ENCODE results near the gene EEA1.

EEA1 gene

DNA sequence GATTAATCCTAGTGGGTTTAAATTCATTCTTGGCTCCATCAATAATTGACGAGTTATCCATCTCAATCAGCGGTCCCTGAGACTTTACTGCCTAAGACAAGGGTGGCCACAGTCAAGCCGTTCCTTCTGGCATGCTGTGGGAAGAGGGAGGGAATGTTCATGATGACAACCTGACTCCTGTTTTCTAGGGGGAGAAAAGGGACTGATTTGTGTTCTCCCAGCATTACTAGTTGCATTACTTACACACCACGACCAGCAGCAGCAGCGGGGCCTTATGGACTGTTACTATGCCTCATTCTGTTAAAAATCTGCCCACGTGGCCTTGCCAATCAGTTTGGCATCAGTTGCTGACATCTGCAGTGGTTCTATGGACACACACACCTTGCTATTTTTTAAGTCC, 196.4 kb downstream of the EEA1 start:
- Histone ChIP-seq H3K36me3 (ENCODE audit: control insufficient read depth in 2 of 2, insufficient read depth in 1 of 2, low read length in 2 of 2) (no peaks in the 10 kb centered on the region), H3K4me1 (ENCODE audit: control insufficient read depth, insufficient read depth, low read length) (peaks cover 4% of the 10 kb centered on the region; the same call in 1 of the 2 replicates), H3K9me3 (ENCODE audit: control insufficient read depth, insufficient read depth, low read depth, low read length) (no peaks in the 10 kb centered on the region), H3K4me3 (ENCODE audit: low read depth, low read length) (no peak overlapping the region), H3K27ac (ENCODE audit: extremely low read depth, low read depth, low read length) (no peak overlapping the region)
- ChIA-PET POLR2A (no interaction called here), CTCF (no interaction called here)
- TF ChIP-seq ZBTB8A (tag by site-specific recombination; IDR thresholded peaks at IDR 0.05) (no peak), GLIS2 (tag by site-specific recombination; IDR thresholded peaks at IDR 0.05) (no peak), KLF8 (tag by site-specific recombination; IDR thresholded peaks at IDR 0.05) (no peak), HOXC10 (CRISPR knock-in tag; IDR thresholded peaks at IDR 0.05) (no peak)

DNA sequence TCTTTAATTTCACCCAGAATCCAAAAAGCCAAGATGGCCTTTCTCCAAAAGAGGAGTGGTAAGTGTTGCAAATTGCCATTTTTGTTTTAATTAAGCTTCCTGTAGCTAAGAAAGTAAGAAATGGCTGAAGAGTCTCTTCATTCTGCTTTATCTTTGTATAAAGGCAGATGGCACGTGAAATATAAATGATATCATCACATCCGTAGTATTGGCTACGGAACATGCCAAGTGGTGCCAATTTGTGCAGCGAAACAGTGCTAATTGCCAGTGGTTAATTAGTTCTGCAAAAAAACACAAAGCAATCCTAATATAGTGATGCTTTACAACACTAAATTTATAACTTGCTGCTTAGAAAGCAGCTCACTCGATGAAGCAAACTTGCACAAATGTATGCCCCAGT, 196.9 kb downstream of the EEA1 start:
- Histone ChIP-seq H3K27ac (ENCODE audit: extremely low read depth, low read depth, low read length) (no peak overlapping the region), H3K36me3 (ENCODE audit: control insufficient read depth in 2 of 2, insufficient read depth in 1 of 2, low read length in 2 of 2) (no peaks in the 10 kb centered on the region), H3K9me3 (ENCODE audit: control insufficient read depth, insufficient read depth, low read depth, low read length) (no peaks in the 10 kb centered on the region), H3K4me3 (ENCODE audit: low read depth, low read length) (no peak overlapping the region), H3K4me1 (ENCODE audit: control insufficient read depth, insufficient read depth, low read length) (peaks cover 4% of the 10 kb centered on the region; the same call in 1 of the 2 replicates)
- ChIA-PET POLR2A (no interaction called here), CTCF (no interaction called here)
- no peak for TF ChIP-seq ZNF544 (tag by site-specific recombination; IDR thresholded peaks at IDR 0.05)
- TF ChIP-seq SP7 (tag by site-specific recombination; IDR thresholded peaks at IDR 0.05), result no peak
- TF ChIP-seq, protein P1, sequence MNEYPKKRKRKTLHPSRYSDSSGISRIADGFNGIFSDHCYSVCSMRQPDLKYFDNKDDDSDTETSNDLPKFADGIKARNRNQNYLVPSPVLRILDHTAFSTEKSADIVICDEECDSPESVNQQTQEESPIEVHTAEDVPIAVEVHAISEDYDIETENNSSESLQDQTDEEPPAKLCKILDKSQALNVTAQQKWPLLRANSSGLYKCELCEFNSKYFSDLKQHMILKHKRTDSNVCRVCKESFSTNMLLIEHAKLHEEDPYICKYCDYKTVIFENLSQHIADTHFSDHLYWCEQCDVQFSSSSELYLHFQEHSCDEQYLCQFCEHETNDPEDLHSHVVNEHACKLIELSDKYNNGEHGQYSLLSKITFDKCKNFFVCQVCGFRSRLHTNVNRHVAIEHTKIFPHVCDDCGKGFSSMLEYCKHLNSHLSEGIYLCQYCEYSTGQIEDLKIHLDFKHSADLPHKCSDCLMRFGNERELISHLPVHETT (tag by site-specific recombination; IDR thresholded peaks at IDR 0.05), result no peak
- TF ChIP-seq SP3 (tag by site-specific recombination; IDR thresholded peaks at IDR 0.05), result no peak
- TF ChIP-seq ZFP3 (tag by site-specific recombination; IDR thresholded peaks at IDR 0.05; ENCODE audit: low read depth), result no peak
- TF ChIP-seq, protein P2, sequence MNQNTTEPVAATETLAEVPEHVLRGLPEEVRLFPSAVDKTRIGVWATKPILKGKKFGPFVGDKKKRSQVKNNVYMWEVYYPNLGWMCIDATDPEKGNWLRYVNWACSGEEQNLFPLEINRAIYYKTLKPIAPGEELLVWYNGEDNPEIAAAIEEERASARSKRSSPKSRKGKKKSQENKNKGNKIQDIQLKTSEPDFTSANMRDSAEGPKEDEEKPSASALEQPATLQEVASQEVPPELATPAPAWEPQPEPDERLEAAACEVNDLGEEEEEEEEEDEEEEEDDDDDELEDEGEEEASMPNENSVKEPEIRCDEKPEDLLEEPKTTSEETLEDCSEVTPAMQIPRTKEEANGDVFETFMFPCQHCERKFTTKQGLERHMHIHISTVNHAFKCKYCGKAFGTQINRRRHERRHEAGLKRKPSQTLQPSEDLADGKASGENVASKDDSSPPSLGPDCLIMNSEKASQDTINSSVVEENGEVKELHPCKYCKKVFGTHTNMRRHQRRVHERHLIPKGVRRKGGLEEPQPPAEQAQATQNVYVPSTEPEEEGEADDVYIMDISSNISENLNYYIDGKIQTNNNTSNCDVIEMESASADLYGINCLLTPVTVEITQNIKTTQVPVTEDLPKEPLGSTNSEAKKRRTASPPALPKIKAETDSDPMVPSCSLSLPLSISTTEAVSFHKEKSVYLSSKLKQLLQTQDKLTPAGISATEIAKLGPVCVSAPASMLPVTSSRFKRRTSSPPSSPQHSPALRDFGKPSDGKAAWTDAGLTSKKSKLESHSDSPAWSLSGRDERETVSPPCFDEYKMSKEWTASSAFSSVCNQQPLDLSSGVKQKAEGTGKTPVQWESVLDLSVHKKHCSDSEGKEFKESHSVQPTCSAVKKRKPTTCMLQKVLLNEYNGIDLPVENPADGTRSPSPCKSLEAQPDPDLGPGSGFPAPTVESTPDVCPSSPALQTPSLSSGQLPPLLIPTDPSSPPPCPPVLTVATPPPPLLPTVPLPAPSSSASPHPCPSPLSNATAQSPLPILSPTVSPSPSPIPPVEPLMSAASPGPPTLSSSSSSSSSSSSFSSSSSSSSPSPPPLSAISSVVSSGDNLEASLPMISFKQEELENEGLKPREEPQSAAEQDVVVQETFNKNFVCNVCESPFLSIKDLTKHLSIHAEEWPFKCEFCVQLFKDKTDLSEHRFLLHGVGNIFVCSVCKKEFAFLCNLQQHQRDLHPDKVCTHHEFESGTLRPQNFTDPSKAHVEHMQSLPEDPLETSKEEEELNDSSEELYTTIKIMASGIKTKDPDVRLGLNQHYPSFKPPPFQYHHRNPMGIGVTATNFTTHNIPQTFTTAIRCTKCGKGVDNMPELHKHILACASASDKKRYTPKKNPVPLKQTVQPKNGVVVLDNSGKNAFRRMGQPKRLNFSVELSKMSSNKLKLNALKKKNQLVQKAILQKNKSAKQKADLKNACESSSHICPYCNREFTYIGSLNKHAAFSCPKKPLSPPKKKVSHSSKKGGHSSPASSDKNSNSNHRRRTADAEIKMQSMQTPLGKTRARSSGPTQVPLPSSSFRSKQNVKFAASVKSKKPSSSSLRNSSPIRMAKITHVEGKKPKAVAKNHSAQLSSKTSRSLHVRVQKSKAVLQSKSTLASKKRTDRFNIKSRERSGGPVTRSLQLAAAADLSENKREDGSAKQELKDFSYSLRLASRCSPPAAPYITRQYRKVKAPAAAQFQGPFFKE (tag by site-specific recombination; IDR thresholded peaks at IDR 0.05; ENCODE audit: borderline replicate concordance), result no peak
- no peak for TF ChIP-seq ZNF223 (tag by site-specific recombination; IDR thresholded peaks at IDR 0.05)
- no peak for TF ChIP-seq ZNF211 (tag by site-specific recombination; IDR thresholded peaks at IDR 0.05; ENCODE audit: low read depth)
- TF ChIP-seq ZNF214 (tag by site-specific recombination; IDR thresholded peaks at IDR 0.05; ENCODE audit: borderline replicate concordance), result no peak
- no peak for TF ChIP-seq ZNF660 (tag by site-specific recombination; IDR thresholded peaks at IDR 0.05)
- TF ChIP-seq ZNF624 (tag by site-specific recombination; IDR thresholded peaks at IDR 0.05), result no peak
- TF ChIP-seq ZEB2 (tag by site-specific recombination; IDR thresholded peaks at IDR 0.05), result no peak
- TF ChIP-seq, protein P3, sequence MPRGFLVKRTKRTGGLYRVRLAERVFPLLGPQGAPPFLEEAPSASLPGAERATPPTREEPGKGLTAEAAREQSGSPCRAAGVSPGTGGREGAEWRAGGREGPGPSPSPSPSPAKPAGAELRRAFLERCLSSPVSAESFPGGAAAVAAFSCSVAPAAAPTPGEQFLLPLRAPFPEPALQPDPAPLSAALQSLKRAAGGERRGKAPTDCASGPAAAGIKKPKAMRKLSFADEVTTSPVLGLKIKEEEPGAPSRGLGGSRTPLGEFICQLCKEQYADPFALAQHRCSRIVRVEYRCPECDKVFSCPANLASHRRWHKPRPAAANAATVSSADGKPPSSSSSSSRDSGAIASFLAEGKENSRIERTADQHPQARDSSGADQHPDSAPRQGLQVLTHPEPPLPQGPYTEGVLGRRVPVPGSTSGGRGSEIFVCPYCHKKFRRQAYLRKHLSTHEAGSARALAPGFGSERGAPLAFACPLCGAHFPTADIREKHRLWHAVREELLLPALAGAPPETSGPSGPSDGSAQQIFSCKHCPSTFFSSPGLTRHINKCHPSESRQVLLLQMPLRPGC (tag by site-specific recombination; IDR thresholded peaks at IDR 0.05), result no peak

All from HEK293 (cell line).